ENCODE measurements around the gene ARL13B. TPM values are rescaled to one million over a fixed set of nuclear protein-coding genes. Genes with fewer than 3 reads are reported as not detected.

Gene ARL13B
- total and polyA plus RNA-seq, 2 of the 13 experiments (the other 11 are each of a cell fraction or from before 2014, with no cell fraction given), result 2.2 to 9.6 TPM

DNA sequence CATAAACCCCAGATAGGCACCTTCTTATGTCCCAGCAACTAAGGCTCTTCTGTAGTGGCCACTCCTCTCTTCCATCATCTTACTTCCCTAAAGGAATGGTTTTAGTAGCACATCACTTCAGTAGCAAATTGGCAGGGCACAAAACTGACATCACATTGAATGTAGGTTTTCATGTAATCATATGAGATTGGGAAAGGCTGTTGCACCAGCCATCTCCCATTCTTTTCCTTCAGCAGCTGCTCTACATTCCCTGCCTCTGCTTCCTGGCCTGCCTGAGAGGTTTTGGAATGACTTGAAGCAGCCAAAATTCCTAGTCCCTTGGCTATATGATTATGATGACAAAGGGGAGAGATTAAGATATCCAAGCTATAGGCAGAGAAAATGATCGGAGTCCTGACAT is 119.4 kb downstream of the ARL13B start:
- Histone ChIP-seq H4K20me1 (ENCODE audit: insufficient read depth, low read length) (no peaks in the 10 kb centered on the region), H3K4me3 (replicated peaks in 1 of 3; ENCODE audit: insufficient read depth in 1 of 3, low read depth in 2 of 3, low read length in 3 of 3) (no peak overlapping the region), H3K27me3 (ENCODE audit: control insufficient read depth in 1 of 2, insufficient read depth in 2 of 2, low read length in 2 of 2) (no peaks in the 10 kb centered on the region), H3K79me2 (ENCODE audit: insufficient read depth, low read length) (no peaks in the 10 kb centered on the region), H3K4me1 (ENCODE audit: insufficient read depth, low read length) (no peaks in the 10 kb centered on the region), H3K9me3 (ENCODE audit: low read length) (no peaks in the 10 kb centered on the region), H3K36me3 (replicated peaks in 1 of 2; ENCODE audit: control insufficient read depth in 1 of 2, insufficient read depth in 2 of 2, low read length in 2 of 2) (peaks cover 0 to 14% of the 10 kb centered on the region in 2 experiments; a peak in 3 of 5 replicates), H2AFZ (ENCODE audit: low read length) (no peak overlapping the region), H3K4me2 (ENCODE audit: low read depth, low read length) (no peak overlapping the region), H3K9ac (ENCODE audit: insufficient read depth, low read depth, low read length) (no peak overlapping the region), H3K27ac (ENCODE audit: extremely low read length, insufficient read depth, low read length) (no peak overlapping the region)
- WGBS (ENCODE audit: low lambda C conversion rate), result 100% methylated on average over 1 of the region's 1 CpG
- no peak for DNase-seq (ENCODE audit: low spot score)
- no TSS peak for BruUV-seq (replicated peaks)
- ChIA-PET POLR2A (no interaction called here), CTCF (ENCODE audit: low intra/inter-chr PET ratio, low total read pairs) (no interaction called here)
- no peak for TF ChIP-seq JUN (CRISPR knock-in tag; IDR thresholded peaks at IDR 0.05)
- TF ChIP-seq ZNF850 (CRISPR knock-in tag; conservative IDR thresholded peaks at IDR 0.05), result no peak
- TF ChIP-seq SIN3A (IDR thresholded peaks at IDR 0.05; ENCODE audit: borderline replicate concordance, low read depth, low read length), result no peak
- TF ChIP-seq SRSF4 (IDR thresholded peaks at IDR 0.05; ENCODE audit: low read depth, low read length, poor library complexity, severe bottlenecking), result no peak
- TF ChIP-seq, protein P1, sequence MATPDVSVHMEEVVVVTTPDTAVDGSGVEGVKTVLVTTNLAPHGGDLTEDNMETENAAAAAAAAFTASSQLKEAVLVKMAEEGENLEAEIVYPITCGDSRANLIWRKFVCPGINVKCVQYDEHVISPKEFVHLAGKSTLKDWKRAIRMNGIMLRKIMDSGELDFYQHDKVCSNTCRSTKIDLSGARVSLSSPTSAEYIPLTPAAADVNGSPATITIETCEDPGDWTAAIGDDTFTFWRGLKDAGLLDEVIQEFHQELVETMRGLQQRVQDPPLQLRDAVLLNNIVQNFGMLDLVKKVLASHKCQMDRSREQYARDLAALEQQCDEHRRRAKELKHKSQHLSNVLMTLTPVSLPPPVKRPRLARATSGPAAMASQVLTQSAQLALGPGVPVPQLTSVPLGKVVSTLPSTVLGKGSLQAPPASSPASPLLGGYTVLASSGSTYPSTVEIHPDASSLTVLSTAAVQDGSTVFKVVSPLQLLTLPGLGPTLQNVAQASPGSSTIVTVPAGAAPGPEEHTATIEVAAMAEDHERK (CRISPR knock-in tag; IDR thresholded peaks at IDR 0.05; ENCODE audit: low read depth), result no peak
- no peak for TF ChIP-seq MAFF (IDR thresholded peaks at IDR 0.05; ENCODE audit: low read depth, low read length)
- no peak for TF ChIP-seq LCORL (IDR thresholded peaks at IDR 0.05)
- TF ChIP-seq LCORL (CRISPR knock-in tag; IDR thresholded peaks at IDR 0.05), result no peak
- no peak for TF ChIP-seq XBP1 (CRISPR knock-in tag; IDR thresholded peaks at IDR 0.05)
- TF ChIP-seq ATAD3A (CRISPR knock-in tag; IDR thresholded peaks at IDR 0.05), result no peak
- TF ChIP-seq, protein P2, sequence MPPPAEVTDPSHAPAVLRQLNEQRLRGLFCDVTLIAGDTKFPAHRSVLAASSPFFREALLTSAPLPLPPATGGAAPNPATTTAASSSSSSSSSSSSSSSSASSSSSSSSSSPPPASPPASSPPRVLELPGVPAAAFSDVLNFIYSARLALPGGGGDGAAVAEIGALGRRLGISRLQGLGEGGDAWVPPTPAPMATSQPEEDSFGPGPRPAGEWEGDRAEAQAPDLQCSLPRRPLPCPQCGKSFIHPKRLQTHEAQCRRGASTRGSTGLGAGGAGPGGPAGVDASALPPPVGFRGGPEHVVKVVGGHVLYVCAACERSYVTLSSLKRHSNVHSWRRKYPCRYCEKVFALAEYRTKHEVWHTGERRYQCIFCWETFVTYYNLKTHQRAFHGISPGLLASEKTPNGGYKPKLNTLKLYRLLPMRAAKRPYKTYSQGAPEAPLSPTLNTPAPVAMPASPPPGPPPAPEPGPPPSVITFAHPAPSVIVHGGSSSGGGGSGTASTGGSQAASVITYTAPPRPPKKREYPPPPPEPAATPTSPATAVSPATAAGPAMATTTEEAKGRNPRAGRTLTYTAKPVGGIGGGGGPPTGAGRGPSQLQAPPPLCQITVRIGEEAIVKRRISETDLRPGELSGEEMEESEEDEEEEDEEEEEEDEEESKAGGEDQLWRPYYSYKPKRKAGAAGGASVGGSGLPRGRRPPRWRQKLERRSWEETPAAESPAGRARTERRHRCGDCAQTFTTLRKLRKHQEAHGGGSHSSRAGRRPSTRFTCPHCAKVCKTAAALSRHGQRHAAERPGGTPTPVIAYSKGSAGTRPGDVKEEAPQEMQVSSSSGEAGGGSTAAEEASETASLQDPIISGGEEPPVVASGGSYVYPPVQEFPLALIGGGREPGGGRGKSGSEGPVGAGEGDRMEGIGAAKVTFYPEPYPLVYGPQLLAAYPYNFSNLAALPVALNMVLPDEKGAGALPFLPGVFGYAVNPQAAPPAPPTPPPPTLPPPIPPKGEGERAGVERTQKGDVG (CRISPR knock-in tag; IDR thresholded peaks at IDR 0.05; ENCODE audit: borderline replicate concordance), result no peak
- TF ChIP-seq, protein P3, sequence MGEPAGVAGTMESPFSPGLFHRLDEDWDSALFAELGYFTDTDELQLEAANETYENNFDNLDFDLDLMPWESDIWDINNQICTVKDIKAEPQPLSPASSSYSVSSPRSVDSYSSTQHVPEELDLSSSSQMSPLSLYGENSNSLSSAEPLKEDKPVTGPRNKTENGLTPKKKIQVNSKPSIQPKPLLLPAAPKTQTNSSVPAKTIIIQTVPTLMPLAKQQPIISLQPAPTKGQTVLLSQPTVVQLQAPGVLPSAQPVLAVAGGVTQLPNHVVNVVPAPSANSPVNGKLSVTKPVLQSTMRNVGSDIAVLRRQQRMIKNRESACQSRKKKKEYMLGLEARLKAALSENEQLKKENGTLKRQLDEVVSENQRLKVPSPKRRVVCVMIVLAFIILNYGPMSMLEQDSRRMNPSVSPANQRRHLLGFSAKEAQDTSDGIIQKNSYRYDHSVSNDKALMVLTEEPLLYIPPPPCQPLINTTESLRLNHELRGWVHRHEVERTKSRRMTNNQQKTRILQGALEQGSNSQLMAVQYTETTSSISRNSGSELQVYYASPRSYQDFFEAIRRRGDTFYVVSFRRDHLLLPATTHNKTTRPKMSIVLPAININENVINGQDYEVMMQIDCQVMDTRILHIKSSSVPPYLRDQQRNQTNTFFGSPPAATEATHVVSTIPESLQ (CRISPR knock-in tag; conservative IDR thresholded peaks at IDR 0.05), result no peak
- TF ChIP-seq, protein P4, sequence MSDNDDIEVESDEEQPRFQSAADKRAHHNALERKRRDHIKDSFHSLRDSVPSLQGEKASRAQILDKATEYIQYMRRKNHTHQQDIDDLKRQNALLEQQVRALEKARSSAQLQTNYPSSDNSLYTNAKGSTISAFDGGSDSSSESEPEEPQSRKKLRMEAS (IDR thresholded peaks at IDR 0.05), result no peak
- TF ChIP-seq, protein P5, sequence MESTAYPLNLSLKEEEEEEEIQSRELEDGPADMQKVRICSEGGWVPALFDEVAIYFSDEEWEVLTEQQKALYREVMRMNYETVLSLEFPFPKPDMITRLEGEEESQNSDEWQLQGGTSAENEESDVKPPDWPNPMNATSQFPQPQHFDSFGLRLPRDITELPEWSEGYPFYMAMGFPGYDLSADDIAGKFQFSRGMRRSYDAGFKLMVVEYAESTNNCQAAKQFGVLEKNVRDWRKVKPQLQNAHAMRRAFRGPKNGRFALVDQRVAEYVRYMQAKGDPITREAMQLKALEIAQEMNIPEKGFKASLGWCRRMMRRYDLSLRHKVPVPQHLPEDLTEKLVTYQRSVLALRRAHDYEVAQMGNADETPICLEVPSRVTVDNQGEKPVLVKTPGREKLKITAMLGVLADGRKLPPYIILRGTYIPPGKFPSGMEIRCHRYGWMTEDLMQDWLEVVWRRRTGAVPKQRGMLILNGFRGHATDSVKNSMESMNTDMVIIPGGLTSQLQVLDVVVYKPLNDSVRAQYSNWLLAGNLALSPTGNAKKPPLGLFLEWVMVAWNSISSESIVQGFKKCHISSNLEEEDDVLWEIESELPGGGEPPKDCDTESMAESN (CRISPR knock-in tag; conservative IDR thresholded peaks at IDR 0.05), result no peak
- TF ChIP-seq MXI1 (IDR thresholded peaks at IDR 0.05; ENCODE audit: borderline replicate concordance, low read depth, low read length), result no peak
- no peak for TF ChIP-seq POLR2G (IDR thresholded peaks at IDR 0.05; ENCODE audit: low read depth, low read length)
- no peak for TF ChIP-seq ZNF260 (CRISPR knock-in tag; IDR thresholded peaks at IDR 0.05; ENCODE audit: borderline replicate concordance, low read depth)
- TF ChIP-seq ZBTB38 (CRISPR knock-in tag; IDR thresholded peaks at IDR 0.05), result no peak
- no peak for FAIRE-seq
- no peak for ATAC-seq
- intact Hi-C loops (cut with micrococcal nuclease; ENCODE audit: unreplicated experiment) (no loop called here), in situ Hi-C loops (cut with HindIII; ENCODE audit: extremely low pct_ligation_motif_present, low pct_unique_long_range_greater_than_20kb) (no loop called here)
